Activated CD8-positive, alpha-beta memory T cell treated with anti-CD3 and anti-CD28 coated beads for 24 hours (primary cell): ENCODE measurements around the gene CELF2.

Source experiments
- DNase-seq: peaks from one replicate; pipeline ENCODE4 v3.0.0-alpha.2; 2020

Gene CELF2

GRCh38 chr10:11285171-11285570 lies 267.5 kb downstream of the CELF2 start:
- no peak for DNase-seq

DNA sequence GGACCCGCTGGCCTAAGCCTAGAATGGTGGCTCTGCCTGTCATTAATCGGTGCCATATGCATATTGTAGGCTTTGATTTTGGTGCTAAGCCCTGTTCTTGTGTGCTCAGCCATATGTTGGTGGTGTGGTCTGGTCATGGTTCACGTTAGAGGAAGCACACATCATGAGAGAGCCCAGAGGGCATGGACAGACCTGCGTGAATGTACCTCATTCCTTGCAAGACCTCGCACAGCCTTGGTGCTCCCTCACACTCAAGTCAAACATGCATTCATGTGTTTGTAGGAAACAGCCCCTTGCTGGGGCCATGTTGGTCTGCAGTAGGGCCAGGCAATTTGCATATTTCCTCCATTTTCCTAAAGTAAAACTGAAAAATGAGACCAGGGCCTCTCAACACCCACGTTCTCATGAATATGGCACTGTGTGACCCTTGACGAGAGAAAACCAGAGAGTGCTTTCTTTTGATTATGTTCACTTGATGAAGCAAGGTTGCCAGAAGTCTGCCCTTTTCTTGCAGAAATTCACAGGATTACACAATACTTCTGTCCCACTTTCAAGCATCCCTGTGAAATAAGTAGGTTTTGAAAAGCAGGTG lies 268.7 kb downstream of the CELF2 start:
- peak; percentile 55 for DNase-seq

- no peak for DNase-seq
These were observed 270.6 kb downstream of the CELF2 start for GRCh38 chr10:11288302-11288701.

DNA sequence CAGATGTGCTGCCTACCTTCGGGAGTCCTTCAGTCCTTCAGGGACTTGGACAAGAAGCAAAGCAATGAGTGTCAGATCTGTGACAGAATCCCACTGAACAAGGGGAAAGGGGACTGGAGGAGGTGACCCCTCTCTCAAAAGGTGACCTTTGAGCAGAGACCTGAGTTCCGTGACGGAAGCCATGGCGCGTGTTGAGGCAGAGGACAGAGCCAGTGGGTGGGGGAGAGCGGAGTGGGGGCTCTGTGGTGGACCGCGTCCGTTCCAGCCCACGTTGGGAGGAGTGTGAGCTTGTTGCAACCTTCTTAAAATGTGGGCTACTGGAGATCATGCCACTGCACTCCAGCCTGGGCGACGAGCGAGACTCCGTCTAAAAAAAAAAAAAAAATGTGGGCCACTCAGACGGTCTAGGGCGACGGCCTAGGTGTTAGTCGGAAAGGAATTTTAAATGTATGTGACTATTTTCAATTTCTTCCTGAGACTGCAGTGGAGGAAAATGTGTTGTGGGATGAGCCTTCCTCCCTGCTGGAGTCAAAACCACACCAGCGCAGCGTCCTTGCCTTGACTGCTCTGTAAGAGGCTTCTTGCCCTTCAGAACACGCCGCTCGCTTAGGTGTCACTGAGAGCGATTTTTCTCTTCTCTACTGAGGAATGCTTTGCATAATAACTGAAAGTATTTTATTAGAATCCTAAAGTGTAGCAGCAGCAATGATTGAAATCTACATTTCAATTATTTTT lies 272.7 kb downstream of the CELF2 start:
- peak; percentile 37 for DNase-seq

- no peak for DNase-seq
These were observed 275.1 kb downstream of the CELF2 start for GRCh38 chr10:11292576-11293302.

DNA sequence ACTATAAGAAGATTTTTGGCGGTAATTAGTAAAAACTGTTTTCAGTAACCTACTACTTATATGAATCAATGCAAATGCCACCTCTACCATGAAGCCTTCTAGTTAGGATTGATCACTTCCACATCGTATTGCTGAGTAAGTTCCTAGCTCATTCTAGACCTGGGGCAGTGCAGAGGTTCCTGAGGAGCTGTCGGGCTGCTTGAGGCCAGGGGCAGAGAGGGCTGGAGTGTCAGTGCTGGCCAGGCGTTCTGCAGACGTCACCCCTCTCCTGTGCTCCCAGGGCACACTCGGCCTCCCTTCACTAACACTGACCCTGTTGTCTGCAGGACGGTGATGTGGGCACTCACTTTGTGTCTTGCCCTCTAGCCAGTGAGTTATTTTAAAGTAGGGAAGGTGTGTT lies 275.7 kb downstream of the CELF2 start:
- DNase-seq = no peak

GRCh38 chr10:11294831-11295450 lies 277.3 kb downstream of the CELF2 start:
- no peak for DNase-seq

DNA sequence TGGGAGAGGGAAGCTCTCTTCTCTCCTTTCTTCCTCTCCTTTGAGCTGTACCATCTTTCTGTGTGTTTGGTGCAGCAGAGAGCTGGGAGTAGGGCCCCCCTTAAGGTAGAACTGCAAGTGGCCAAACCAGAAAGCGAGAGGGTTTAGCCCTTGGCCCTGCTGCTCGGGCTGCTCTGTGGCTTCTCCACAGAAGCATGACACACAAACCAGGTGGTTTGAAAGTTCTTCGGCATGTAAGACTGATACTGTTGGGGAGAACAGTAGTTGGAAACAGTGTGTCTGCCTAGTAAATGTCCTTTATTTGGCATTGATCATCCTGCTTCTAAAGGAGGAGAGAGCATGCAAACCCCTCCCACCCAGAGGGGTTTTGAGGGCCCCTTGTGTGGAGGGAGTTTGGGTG lies 277.8 kb downstream of the CELF2 start:
- DNase-seq = no peak

- peak; percentile 49 for DNase-seq
These were observed 279.5 kb downstream of the CELF2 start for GRCh38 chr10:11297136-11297535.

DNA sequence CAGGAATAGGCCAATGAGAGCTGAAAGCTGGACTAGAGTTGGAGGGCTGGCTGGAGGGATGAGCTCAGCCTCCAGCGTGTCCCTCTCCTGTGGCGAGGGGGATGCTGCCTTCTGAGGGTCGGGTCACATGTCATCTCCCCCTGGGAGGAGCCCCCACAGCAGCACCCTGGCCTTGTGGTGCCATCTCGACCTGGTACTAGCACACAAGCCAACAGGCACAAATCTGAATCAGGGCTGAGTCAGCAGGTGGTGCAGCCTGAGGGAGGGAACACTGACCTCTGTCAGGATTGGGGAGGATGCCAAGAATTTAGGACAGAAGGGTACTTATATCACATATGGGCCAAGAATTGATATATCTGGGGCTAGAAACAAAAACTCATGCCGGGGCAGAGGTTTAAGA lies 280.4 kb downstream of the CELF2 start:
- no peak for DNase-seq

DNA sequence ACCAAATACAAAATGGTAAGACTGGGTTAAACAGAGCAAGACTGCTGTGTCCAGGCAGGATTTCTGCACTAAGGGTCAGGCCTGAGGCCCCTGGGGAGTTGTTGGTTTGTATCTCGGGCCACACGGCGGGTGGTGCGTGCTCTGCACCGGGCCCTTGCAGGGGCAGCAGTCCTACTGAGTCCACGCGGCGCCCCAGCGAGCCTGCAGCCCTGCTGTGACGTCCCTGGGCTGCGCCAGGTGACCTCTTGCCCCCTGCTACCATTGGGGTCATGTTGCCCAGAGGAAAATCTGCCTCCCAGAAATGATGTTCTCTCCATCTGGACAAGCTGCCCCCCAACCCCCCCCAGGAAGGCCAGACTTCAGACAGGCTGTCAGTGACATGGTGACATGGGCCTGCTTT lies 281.5 kb downstream of the CELF2 start:
- DNase-seq = no peak

DNA sequence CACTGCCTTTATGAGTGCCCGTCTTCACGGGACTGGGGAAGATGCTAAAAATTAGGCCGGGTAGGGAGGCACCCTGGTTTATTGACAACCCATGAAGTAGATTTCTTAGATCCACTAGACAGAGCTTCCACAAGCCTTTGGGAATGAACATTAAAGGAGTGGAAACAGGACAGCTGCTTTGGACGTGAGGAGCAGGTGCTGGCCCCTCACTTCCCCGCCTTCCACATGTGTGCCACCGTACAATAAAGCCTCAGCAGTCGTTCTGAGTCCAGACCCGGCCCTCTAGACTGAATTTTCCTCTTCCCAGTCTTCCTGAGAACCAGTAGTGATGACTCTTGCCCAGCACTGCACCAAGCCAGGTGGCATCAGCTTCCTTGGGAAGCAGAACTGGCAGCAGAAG lies 282.4 kb downstream of the CELF2 start:
- no peak for DNase-seq

DNA sequence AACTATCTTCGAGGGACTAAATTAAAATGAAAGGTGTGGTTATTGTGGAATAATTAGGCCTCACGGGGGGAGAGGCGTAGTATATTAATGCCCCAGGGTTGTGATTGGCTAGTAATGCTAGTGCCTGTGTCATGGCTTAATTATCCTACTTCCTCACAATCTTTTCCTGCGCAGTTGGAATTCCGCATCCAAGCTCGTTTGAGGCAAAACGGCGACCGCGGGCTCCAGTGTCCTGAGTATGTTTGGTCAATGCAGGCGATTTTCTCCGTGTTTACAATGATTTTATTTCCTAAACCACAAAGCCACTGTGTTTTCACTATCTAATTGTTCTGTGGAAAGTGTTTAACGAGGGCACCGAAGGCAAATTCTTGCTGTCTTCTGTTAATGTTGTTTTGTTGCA lies 282.9 kb downstream of the CELF2 start:
- no peak for DNase-seq

GRCh38 chr10:11301571-11302111 lies 284.0 kb downstream of the CELF2 start:
- no peak for DNase-seq

GRCh38 chr10:11302181-11302580 lies 284.5 kb downstream of the CELF2 start:
- DNase-seq = no peak

GRCh38 chr10:11303361-11304170 lies 285.9 kb downstream of the CELF2 start:
- DNase-seq = peak; percentile 49

GRCh38 chr10:11304906-11305585 lies 287.4 kb downstream of the CELF2 start:
- DNase-seq = no peak

GRCh38 chr10:11305825-11306593 lies 288.3 kb downstream of the CELF2 start:
- no peak for DNase-seq

DNA sequence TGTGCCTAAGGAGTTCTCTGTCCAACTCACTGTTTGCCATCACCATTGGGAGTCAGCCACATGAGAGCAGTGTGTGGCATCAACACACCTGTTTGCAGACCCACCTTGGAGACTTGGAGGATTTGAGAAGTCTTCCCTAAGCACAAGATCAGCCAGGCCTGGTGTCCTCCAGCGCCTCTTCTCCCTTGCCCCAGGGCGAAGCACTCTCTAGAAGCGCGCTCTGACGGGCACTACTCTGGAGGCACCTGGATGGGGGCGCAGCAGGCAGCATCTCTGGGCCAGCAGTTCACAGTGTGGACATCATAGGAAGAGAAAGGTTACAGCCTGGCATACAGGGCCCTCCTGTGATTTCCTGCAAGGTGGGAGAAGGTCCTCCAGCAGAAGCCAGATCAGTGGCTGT lies 289.3 kb downstream of the CELF2 start:
- DNase-seq = peak; percentile 53

- no peak for DNase-seq
These were observed 290.3 kb downstream of the CELF2 start for GRCh38 chr10:11307937-11308336.

DNA sequence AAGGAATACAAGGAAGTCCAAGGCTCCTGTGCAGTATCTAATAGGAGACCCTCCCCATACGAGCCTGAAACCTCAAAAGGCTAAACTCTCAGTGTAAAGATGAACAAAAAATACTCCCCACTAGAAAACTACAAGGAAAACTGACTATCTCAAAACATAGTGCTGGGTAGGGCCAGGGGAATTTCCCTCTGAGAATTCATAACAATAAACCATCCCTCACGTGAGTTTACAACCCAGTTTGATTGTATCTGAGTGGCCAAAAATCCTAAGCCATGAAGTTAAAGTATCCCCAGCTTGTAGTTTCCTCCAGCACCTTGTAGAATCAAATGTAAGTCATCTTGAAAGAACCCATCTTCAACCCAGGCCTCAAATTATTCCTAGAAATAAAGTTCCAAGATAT lies 293.4 kb downstream of the CELF2 start:
- DNase-seq = no peak
